ENCODE results near the gene ZFP57. TPM values are rescaled to one million over a fixed set of nuclear protein-coding genes. Genes with fewer than 3 reads are reported as not detected.

ZFP57 gene
- total RNA-seq, 1 experiment from 2014 or later, result 0.83 TPM

DNA sequence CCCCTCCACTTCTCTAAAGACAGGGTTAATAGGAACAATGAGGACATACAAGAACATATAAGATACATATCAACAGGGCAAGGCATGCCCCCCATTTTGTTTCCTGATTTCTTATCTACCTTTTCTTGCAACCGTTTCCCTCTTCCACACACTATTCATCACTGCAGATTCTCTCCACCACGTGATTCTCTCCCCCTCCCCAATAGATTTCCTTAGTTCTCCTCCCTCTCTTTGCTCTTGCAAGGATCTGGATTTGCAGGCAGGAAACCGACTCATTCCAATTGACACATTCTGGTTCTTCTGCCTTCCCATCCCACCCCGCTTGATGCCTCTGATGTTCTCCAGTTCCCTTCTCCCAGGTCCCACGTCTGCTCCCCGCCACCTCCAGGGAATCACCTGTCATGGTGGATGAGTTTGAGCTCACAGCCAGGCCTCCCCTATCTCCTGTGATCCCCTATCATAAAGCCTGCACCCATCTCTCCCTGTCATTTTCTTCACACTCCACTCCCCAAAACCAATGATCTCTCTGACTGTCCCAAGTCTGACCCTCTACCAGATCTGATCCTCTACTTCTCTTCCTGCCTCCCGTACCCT lies 55.5 kb downstream of the ZFP57 start:
- Mint-ChIP-seq H3K36me3 (ENCODE audit: insufficient read depth, unreplicated experiment) (peaks cover 21% of the 10 kb centered on the region), H3K4me1 (ENCODE audit: low read depth, unreplicated experiment) (peaks cover 14% of the 10 kb centered on the region), H3K27me3 (ENCODE audit: unreplicated experiment) (no peaks in the 10 kb centered on the region), H3K4me3 (ENCODE audit: low read depth, unreplicated experiment) (no peak overlapping the region), H3K27ac (ENCODE audit: unreplicated experiment) (no peak overlapping the region), H3K9me3 (ENCODE audit: low read depth, unreplicated experiment) (no peaks in the 10 kb centered on the region)
- intact Hi-C loops (cut with micrococcal nuclease; ENCODE audit: unreplicated experiment), result no loop called here
- no peak for DNase-seq
- BruUV-seq (replicated peaks), result no TSS peak
- TF ChIP-seq, protein P1, sequence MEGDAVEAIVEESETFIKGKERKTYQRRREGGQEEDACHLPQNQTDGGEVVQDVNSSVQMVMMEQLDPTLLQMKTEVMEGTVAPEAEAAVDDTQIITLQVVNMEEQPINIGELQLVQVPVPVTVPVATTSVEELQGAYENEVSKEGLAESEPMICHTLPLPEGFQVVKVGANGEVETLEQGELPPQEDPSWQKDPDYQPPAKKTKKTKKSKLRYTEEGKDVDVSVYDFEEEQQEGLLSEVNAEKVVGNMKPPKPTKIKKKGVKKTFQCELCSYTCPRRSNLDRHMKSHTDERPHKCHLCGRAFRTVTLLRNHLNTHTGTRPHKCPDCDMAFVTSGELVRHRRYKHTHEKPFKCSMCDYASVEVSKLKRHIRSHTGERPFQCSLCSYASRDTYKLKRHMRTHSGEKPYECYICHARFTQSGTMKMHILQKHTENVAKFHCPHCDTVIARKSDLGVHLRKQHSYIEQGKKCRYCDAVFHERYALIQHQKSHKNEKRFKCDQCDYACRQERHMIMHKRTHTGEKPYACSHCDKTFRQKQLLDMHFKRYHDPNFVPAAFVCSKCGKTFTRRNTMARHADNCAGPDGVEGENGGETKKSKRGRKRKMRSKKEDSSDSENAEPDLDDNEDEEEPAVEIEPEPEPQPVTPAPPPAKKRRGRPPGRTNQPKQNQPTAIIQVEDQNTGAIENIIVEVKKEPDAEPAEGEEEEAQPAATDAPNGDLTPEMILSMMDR (IDR thresholded peaks at IDR 0.05; ENCODE audit: unreplicated experiment), result no peak
- CTCF ChIA-PET, result interaction anchor here (0.7 kb wide), 1 partner anchor 208 kb away, joined by 3 read pairs; no protein-coding TSS in a partner anchor

- Mint-ChIP-seq H3K4me3 (ENCODE audit: low read depth, unreplicated experiment) (no peak overlapping the region), H3K27ac (ENCODE audit: unreplicated experiment) (no peak overlapping the region), H3K9me3 (ENCODE audit: low read depth, unreplicated experiment) (no peaks in the 10 kb centered on the region), H3K36me3 (ENCODE audit: insufficient read depth, unreplicated experiment) (peaks cover 23% of the 10 kb centered on the region), H3K4me1 (ENCODE audit: low read depth, unreplicated experiment) (peaks cover 9% of the 10 kb centered on the region), H3K27me3 (ENCODE audit: unreplicated experiment) (no peaks in the 10 kb centered on the region)
- TF ChIP-seq, protein P1 (IDR thresholded peaks at IDR 0.05; ENCODE audit: unreplicated experiment), result no peak
- DNase-seq, result no peak
- intact Hi-C loops (cut with micrococcal nuclease; ENCODE audit: unreplicated experiment), result no loop called here
- CTCF ChIA-PET, result no interaction called here
- no TSS peak for BruUV-seq (replicated peaks)
Measured at GRCh38 chr6:29624520-29624961, 56.4 kb downstream of the ZFP57 start.

Other genes with a start within 250 kb of the ZFP57 start
- gene OR10C1, start 241.8 kb downstream of the ZFP57 start, total RNA-seq (2022), result not detected in 2 replicates
- not detected in 2 replicates for gene OR11A1, start 224.1 kb downstream of the ZFP57 start, total RNA-seq (2022)
- not detected in 2 replicates for gene OR2H1, start 224.0 kb downstream of the ZFP57 start, total RNA-seq (2022)
- gene MAS1L, start 193.2 kb downstream of the ZFP57 start, total RNA-seq (2022), result not detected in 2 replicates
- gene UBD, start 121.4 kb downstream of the ZFP57 start, total RNA-seq (2022), result 74.0 and 82.8 TPM in 2 replicates
- gene OR2H2, start 96.0 kb downstream of the ZFP57 start, total RNA-seq (2022), result not detected in 2 replicates
- 35.3 and 42.2 TPM in 2 replicates for gene GABBR1, start 48.0 kb downstream of the ZFP57 start, total RNA-seq (2022)
- gene MOG, start 24.1 kb downstream of the ZFP57 start, total RNA-seq (2022), result not detected in 2 replicates
- gene HLA-F, start 42.3 kb upstream of the ZFP57 start, total RNA-seq (2022), result 57.9 and 119 TPM in 2 replicates
- gene HLA-G, start 146.7 kb upstream of the ZFP57 start, total RNA-seq (2022), result 0.45 and 1.5 TPM in 2 replicates